ENCODE results near the gene GIMAP8. TPM values are rescaled to one million over a fixed set of nuclear protein-coding genes. Genes with fewer than 3 reads are reported as not detected.

The GIMAP8 gene
- total RNA-seq, 2 donors from 2014 or later = 6.6 to 9.6 TPM

- Histone ChIP-seq H3K27me3 (no peaks in the 10 kb centered on the region), H3K36me3 (no peaks in the 10 kb centered on the region), H3K9me3 (peaks cover 0 to 18% of the 10 kb centered on the region in 2 donors), H3K4me1 (no peaks in the 10 kb centered on the region), H3K4me3 (no peak overlapping the region), H3K27ac (no peak overlapping the region)
- no peak for TF ChIP-seq CTCF (IDR thresholded peaks at IDR 0.05)
- no peak for DNase-seq (ENCODE audit: low spot score)
Measured at GRCh38 chr7:150439967-150440366, 10.5 kb upstream of the GIMAP8 start.

- Histone ChIP-seq H3K4me3 (no peak overlapping the region), H3K27ac (no peak overlapping the region), H3K27me3 (no peaks in the 10 kb centered on the region), H3K36me3 (no peaks in the 10 kb centered on the region), H3K9me3 (peaks cover 0 to 18% of the 10 kb centered on the region in 2 donors), H3K4me1 (peaks cover 0 to 5% of the 10 kb centered on the region in 2 donors)
- DNase-seq (ENCODE audit: low spot score) = no peak
- no peak for TF ChIP-seq CTCF (IDR thresholded peaks at IDR 0.05)
Measured at GRCh38 chr7:150441524-150441923, 8.9 kb upstream of the GIMAP8 start.

- Histone ChIP-seq H3K27ac (no peak overlapping the region), H3K4me1 (peaks cover 0 to 11% of the 10 kb centered on the region in 2 donors), H3K27me3 (no peaks in the 10 kb centered on the region), H3K9me3 (peaks cover 0 to 18% of the 10 kb centered on the region in 2 donors), H3K4me3 (no peak overlapping the region), H3K36me3 (no peaks in the 10 kb centered on the region)
- TF ChIP-seq CTCF (IDR thresholded peaks at IDR 0.05) = no peak
- no peak for DNase-seq (ENCODE audit: low spot score)
Measured at GRCh38 chr7:150442811-150443210, 7.6 kb upstream of the GIMAP8 start.

GRCh38 chr7:150443793-150444540, 6.5 kb upstream of the GIMAP8 start:
- Histone ChIP-seq H3K9me3 (peaks cover 0 to 18% of the 10 kb centered on the region in 2 donors), H3K4me3 (no peak overlapping the region), H3K36me3 (no peaks in the 10 kb centered on the region), H3K4me1 (peaks cover 0 to 18% of the 10 kb centered on the region in 2 donors), H3K27me3 (no peaks in the 10 kb centered on the region), H3K27ac (no peak overlapping the region)
- DNase-seq (ENCODE audit: low spot score) = no peak
- TF ChIP-seq CTCF (IDR thresholded peaks at IDR 0.05) = no peak

GRCh38 chr7:150444674-150445365, 5.6 kb upstream of the GIMAP8 start:
- no peaks in the 10 kb centered on the region for H3K36me3 ChIP-seq
- DNase-seq (ENCODE audit: low spot score) = no peak
- H3K4me3 ChIP-seq = no peak overlapping the region
- peaks cover 0 to 25% of the 10 kb centered on the region in 2 donors for H3K4me1 ChIP-seq
- no peak overlapping the region for H3K27ac ChIP-seq
- peaks cover 0 to 18% of the 10 kb centered on the region in 2 donors for H3K9me3 ChIP-seq
- H3K27me3 ChIP-seq = no peaks in the 10 kb centered on the region
- no peak for TF ChIP-seq CTCF (IDR thresholded peaks at IDR 0.05)

Measured in right atrium auricular region (tissue), 2 donors.